A673 (cell line): Measurements from ENCODE around the gene COL1A1.

ENCODE experiments used
- EZH2 ChIP-seq: fragments of 200-600 bp; sonication (generic); IDR thresholded peaks from 2 replicates; pipeline ENCODE4 v1.6.1; 2017; ENCODE audit warnings: borderline replicate concordance, low read depth, mild to moderate bottlenecking, mixed read lengths, antibody characterized with exemption, low read length; ENCODE audit not compliant: poor library complexity, severe bottlenecking
- TF ChIP-seq, protein P1 (sequence below): fragments of 300-800, 200-600 bp; sonication (generic); conservative IDR thresholded peaks from 2 replicates; pipeline ENCODE4 v1.5.1; 2017; ENCODE audit warnings: low read depth, mild to moderate bottlenecking, antibody characterized with exemption, low read length, moderate library complexity, mixed read lengths

DNA sequence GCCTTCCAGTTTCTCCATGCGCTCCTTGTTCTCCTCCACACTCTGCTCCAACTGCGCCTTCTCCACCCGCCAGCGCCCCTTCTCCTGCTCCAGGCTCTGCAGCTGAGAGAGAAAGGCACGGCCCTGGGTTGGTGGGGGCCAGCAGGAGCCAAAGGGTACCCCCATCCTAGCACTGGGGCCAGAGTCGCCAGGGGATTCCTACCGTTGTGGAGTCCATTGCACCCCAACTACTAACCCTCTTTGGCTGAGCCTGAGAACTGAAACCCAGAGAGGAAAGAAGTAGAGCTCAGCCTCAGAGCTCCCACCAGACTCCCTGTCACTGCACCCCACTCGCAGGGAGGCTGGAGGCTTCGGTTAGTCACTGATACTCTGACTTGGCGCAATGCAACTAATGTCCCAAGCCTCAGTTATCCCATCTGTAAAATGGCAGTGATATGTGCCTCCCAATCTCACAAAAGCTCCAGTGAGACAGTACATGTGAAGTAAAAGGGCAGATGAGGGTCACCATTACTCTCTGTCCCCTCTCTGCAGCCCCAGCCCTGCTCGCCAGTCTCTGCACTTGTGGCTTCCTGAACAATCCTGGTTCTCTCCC lies 65.2 kb downstream of the COL1A1 start:
- TF ChIP-seq, protein P1, sequence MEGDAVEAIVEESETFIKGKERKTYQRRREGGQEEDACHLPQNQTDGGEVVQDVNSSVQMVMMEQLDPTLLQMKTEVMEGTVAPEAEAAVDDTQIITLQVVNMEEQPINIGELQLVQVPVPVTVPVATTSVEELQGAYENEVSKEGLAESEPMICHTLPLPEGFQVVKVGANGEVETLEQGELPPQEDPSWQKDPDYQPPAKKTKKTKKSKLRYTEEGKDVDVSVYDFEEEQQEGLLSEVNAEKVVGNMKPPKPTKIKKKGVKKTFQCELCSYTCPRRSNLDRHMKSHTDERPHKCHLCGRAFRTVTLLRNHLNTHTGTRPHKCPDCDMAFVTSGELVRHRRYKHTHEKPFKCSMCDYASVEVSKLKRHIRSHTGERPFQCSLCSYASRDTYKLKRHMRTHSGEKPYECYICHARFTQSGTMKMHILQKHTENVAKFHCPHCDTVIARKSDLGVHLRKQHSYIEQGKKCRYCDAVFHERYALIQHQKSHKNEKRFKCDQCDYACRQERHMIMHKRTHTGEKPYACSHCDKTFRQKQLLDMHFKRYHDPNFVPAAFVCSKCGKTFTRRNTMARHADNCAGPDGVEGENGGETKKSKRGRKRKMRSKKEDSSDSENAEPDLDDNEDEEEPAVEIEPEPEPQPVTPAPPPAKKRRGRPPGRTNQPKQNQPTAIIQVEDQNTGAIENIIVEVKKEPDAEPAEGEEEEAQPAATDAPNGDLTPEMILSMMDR: no peak
- no peak for TF ChIP-seq EZH2
